Tibial nerve (tissue), 3 donors: ENCODE measurements around the gene CUX1.

Experiments
- POLR2A ChIP-seq, 2 donors: fragments of 450-650 bp; IDR thresholded peaks; one replicate each; pipeline ENCODE4 v1.6.1; 2017; ENCODE audit warnings: antibody characterized with exemption in 2 of 2, mild to moderate bottlenecking in 2 of 2, moderate library complexity in 2 of 2
- TF ChIP-seq, protein P1 (sequence below), 5 experiments: fragments of 200-600 bp in 3 of 5; fragments of 450-650 bp in 2 of 5; sonication (generic) in 3 of 5; IDR thresholded peaks; one replicate each; pipeline ENCODE4 v1.5.1; 2016 to 2019; ENCODE audit warnings: antibody characterized with exemption in 5 of 5, mild to moderate bottlenecking in 3 of 5, moderate library complexity in 2 of 5

DNA sequence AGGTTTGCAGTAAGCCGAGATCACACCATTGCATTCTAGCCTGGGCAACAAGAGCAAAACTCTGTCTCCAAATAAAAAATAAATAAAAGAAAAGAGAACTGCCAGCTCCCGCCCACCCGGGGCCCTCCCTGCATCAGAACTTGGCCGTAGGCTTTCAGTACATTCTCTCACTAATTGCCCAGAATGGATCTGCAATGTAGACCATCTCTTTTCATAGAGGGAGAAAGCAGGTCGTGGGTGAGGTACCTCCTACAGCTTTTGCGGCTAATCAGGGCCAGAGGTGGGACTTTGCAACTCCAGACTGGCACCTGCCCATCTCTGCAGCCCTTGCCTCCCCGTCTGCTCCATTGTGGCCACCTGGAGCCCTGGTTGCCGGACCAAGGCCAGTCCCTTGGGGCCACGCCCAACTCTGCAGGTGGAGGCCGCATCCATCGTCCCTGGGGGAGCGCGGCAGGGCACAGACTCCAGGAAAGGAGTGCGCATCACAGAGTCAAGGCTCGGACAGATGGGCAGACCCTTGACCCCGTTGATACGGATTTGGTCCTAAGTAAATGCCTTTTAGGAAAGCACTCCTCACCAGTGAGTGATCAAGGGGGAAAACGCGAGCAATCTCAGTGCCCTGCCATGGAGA, 290.2 kb downstream of the CUX1 start:
- TF ChIP-seq, protein P1, sequence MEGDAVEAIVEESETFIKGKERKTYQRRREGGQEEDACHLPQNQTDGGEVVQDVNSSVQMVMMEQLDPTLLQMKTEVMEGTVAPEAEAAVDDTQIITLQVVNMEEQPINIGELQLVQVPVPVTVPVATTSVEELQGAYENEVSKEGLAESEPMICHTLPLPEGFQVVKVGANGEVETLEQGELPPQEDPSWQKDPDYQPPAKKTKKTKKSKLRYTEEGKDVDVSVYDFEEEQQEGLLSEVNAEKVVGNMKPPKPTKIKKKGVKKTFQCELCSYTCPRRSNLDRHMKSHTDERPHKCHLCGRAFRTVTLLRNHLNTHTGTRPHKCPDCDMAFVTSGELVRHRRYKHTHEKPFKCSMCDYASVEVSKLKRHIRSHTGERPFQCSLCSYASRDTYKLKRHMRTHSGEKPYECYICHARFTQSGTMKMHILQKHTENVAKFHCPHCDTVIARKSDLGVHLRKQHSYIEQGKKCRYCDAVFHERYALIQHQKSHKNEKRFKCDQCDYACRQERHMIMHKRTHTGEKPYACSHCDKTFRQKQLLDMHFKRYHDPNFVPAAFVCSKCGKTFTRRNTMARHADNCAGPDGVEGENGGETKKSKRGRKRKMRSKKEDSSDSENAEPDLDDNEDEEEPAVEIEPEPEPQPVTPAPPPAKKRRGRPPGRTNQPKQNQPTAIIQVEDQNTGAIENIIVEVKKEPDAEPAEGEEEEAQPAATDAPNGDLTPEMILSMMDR (IDR thresholded peaks at IDR 0.05): no peak
- TF ChIP-seq POLR2A (IDR thresholded peaks at IDR 0.05): no peak
